K562 (cell line): Measurements from ENCODE around the gene KASH5. TPM values are rescaled to one million over a fixed set of nuclear protein-coding genes. Genes with fewer than 3 reads are reported as not detected.
A peak's percentile ranks its signal among the peaks of the same experiment; 100 is the strongest.

Source experiments
- ATAC-seq: fragments of 200-7000 bp; cut with Tn5 transposase; 3 replicates; pipeline ENCODE4 v1.9.1; 2020; ENCODE audit warnings: moderate library complexity
- BruUV-seq: library from RNA; stranded (reverse); fragments of 400-500 nt; replicated peaks from 2 replicates; lab custom pipeline; 2021; lab: Mats Ljungman, UMichigan
- CTCF ChIA-PET: fragments of 300-600 bp; formaldehyde crosslinking; extraction: SDS; loops from one replicate; lab custom pipeline; 2021; ENCODE audit warnings: low intra/inter-chr PET ratio; lab: Yijun Ruan, JAX
- POLR2A ChIA-PET: fragments of 300-600, 350-650 bp; sonication (Branson Sonifier 250); formaldehyde crosslinking; extraction: SDS; loops from one replicate; lab custom pipeline; 2021; ENCODE audit warnings: antibody characterized with exemption, inconsistent platforms; lab: Yijun Ruan, JAX
- DNase-seq, 4 experiments: peaks; one replicate each; pipeline versions ENCODE4 v3.0.0 to v3.0.0-alpha.2; 2011 to 2018; ENCODE audit warnings: low spot score in 3 of 4, mixed read lengths in 3 of 4; ENCODE audit errors: extremely low read depth in 1 of 4
- FAIRE-seq: peaks from 2 replicates; lab custom pipeline; 2011; peaks lifted over from hg19 to GRCh38; lab: Jason Lieb, UNC
- H2AFZ ChIP-seq: 2 replicates; pipeline ENCODE4 v1.6.0; 2011; ENCODE audit warnings: low read depth, low read length, control low read depth, inconsistent platforms
- H3K27ac ChIP-seq: fragments of 200-600 bp; 3 replicates; pipeline ENCODE4 v1.8.0; 2011; ENCODE audit warnings: low read depth, mild to moderate bottlenecking, control low read depth, inconsistent platforms, low read length, moderate library complexity, mixed read lengths; ENCODE audit errors: extremely low read depth
- H3K27me3 ChIP-seq, 2 experiments: fragments of 300-600 bp in 1 of 2; 2 replicates in 1 of 2; 3 replicates in 1 of 2; pipeline versions ENCODE4 v1.6.0 to v1.8.0; 2011; ENCODE audit warnings: inconsistent platforms in 2 of 2, low read length in 2 of 2, mild to moderate bottlenecking in 1 of 2, mixed read lengths in 1 of 2, moderate library complexity in 1 of 2; ENCODE audit not compliant: control insufficient read depth in 2 of 2, insufficient read depth in 2 of 2
- H3K36me3 ChIP-seq: fragments of 300-600 bp; 3 replicates; pipeline ENCODE4 v1.8.0; 2011; ENCODE audit warnings: mild to moderate bottlenecking, low read length, inconsistent platforms; ENCODE audit not compliant: control insufficient read depth, insufficient read depth
- H3K4me1 ChIP-seq, 2 experiments: fragments of 200-600 bp in 1 of 2; replicated peaks in 1 of 2; 2 replicates in 1 of 2; 3 replicates in 1 of 2; pipeline versions ENCODE4 v1.5.1 to v1.8.0; 2011; ENCODE audit warnings: inconsistent platforms in 2 of 2, low read length in 2 of 2, mild to moderate bottlenecking in 1 of 2, mixed read lengths in 1 of 2, moderate library complexity in 1 of 2; ENCODE audit not compliant: control insufficient read depth in 2 of 2, insufficient read depth in 2 of 2
- H3K4me2 ChIP-seq: 2 replicates; pipeline ENCODE4 v1.6.1; 2011; ENCODE audit warnings: low read length, control low read depth, inconsistent platforms, mixed read lengths; ENCODE audit not compliant: insufficient read depth
- H3K4me3 ChIP-seq: fragments of 200-600 bp; sonication (generic), shearing (Covaris generic); 2 replicates; pipeline ENCODE4 v1.5.1; 2016; ENCODE audit warnings: control low read depth, inconsistent platforms
- H3K79me2 ChIP-seq: fragments of 200-600 bp; 3 replicates; pipeline ENCODE4 v1.8.0; 2011; ENCODE audit warnings: low read length, inconsistent platforms; ENCODE audit not compliant: control insufficient read depth, insufficient read depth
- H3K9ac ChIP-seq, 2 experiments: 2 replicates each; pipeline versions ENCODE4 v1.6.0 to v1.6.1; 2011; ENCODE audit warnings: low read depth in 2 of 2, low read length in 2 of 2, control low read depth in 1 of 2, inconsistent platforms in 1 of 2, mild to moderate bottlenecking in 1 of 2, mixed read lengths in 1 of 2; ENCODE audit not compliant: insufficient read depth in 1 of 2
- H3K9me1 ChIP-seq: one replicate; pipeline ENCODE4 v1.6.0; 2011; ENCODE audit warnings: inconsistent platforms, mild to moderate bottlenecking, low read length, moderate library complexity; ENCODE audit not compliant: control insufficient read depth, insufficient read depth
- H3K9me3 ChIP-seq: replicated peaks from 2 replicates; pipeline ENCODE4 v1.5.1; 2011; ENCODE audit warnings: low read depth, low read length, inconsistent platforms; ENCODE audit not compliant: control insufficient read depth, insufficient read depth
- H4K20me1 ChIP-seq: replicated peaks from 2 replicates; pipeline ENCODE4 v1.6.1; 2011; ENCODE audit warnings: low read length, inconsistent platforms, mixed read lengths; ENCODE audit not compliant: control insufficient read depth, insufficient read depth
- BHLHE40 ChIP-seq: IDR thresholded peaks from 2 replicates; pipeline ENCODE4 v1.6.1; 2011; ENCODE audit warnings: low read length, improper control_type of control experiment
- CCNT2 ChIP-seq: IDR thresholded peaks from 2 replicates; pipeline ENCODE4 v1.6.1; 2011; ENCODE audit warnings: borderline replicate concordance, low read depth, mild to moderate bottlenecking, moderate library complexity, mixed read lengths, low read length; ENCODE audit not compliant: insufficient read length; ENCODE audit errors: extremely low read depth
- CEBPG ChIP-seq, 3 experiments: fragments of 200-800 bp in 1 of 3; sonication (Bioruptor generic) in 1 of 3; sonication (generic) in 1 of 3; formaldehyde crosslinking in 1 of 3; IDR thresholded peaks in 2 of 3; conservative IDR thresholded peaks in 1 of 3; 2 replicates each; pipeline versions ENCODE4 v1.6.1 to v1.8.0; 2016 to 2022; ENCODE audit warnings: missing compliant biosample characterization in 2 of 3, missing genetic modification characterization in 2 of 3, mild to moderate bottlenecking in 1 of 3, missing genetic modification reagents in 1 of 3
- HMGN3 ChIP-seq: IDR thresholded peaks from 2 replicates; pipeline ENCODE4 v1.6.1; 2011; ENCODE audit warnings: borderline replicate concordance, low read depth, mild to moderate bottlenecking, mixed read lengths, low read length; ENCODE audit not compliant: insufficient read length; ENCODE audit errors: extremely low read depth
- MAZ ChIP-seq, 2 experiments: fragments of 450-650 bp in 1 of 2; sonication (generic) in 1 of 2; formaldehyde crosslinking; IDR thresholded peaks in 1 of 2; conservative IDR thresholded peaks in 1 of 2; 2 replicates each; pipeline versions ENCODE4 v1.4.0 to v1.5.0; 2020; ENCODE audit warnings: mild to moderate bottlenecking in 1 of 2, missing genetic modification reagents in 1 of 2
- POLR2G ChIP-seq: fragments of 200-400 bp; formaldehyde crosslinking; IDR thresholded peaks from 2 replicates; pipeline ENCODE4 v1.6.1; 2017; ENCODE audit warnings: low read depth, mild to moderate bottlenecking, antibody characterized with exemption, low read length, moderate library complexity
- PRMT5 ChIP-seq: sonication (generic); formaldehyde crosslinking; IDR thresholded peaks from 2 replicates; pipeline ENCODE4 v1.5.0; 2020; ENCODE audit warnings: missing genetic modification reagents
- RB1 ChIP-seq: fragments of 450-650 bp; IDR thresholded peaks from 2 replicates; pipeline ENCODE4 v1.6.1; 2017; ENCODE audit warnings: low read depth, mild to moderate bottlenecking
- ZBTB7A ChIP-seq: IDR thresholded peaks from 2 replicates; pipeline ENCODE4 v1.6.1; 2011; ENCODE audit warnings: low read depth, mild to moderate bottlenecking, low read length, moderate library complexity, borderline replicate concordance; ENCODE audit not compliant: control insufficient read depth
- ZNF23 ChIP-seq: fragments of 250-450 bp; sonication (Bioruptor Pico); IDR thresholded peaks from 2 replicates; pipeline ENCODE4 v1.4.0; 2020; ENCODE audit warnings: mild to moderate bottlenecking
- ZNF589 ChIP-seq: fragments of 200-800 bp; sonication (Bioruptor generic); IDR thresholded peaks from 2 replicates; pipeline ENCODE4 v1.6.1; 2016; ENCODE audit warnings: low read depth, missing genetic modification characterization, missing compliant biosample characterization
- ZNF778 ChIP-seq: fragments of 450-650 bp; formaldehyde crosslinking; IDR thresholded peaks from 2 replicates; pipeline ENCODE4 v1.4.0; 2020; ENCODE audit warnings: mild to moderate bottlenecking, moderate library complexity
- WGBS: fragments of 100-300 bp; shearing (Covaris generic); methylation state at CpG from one replicate; pipeline ENCODE4 v1.1.6; 2016; ENCODE audit warnings: low coverage, mixed read lengths; ENCODE audit not compliant: insufficient coverage; ENCODE audit errors: missing lambda C conversion rate; 5-methylcytosine and 5-hydroxymethylcytosine counted together
- in situ Hi-C: fragments of 300-500 bp; cut with MboI; formaldehyde crosslinking; loops from 4 replicates; pipeline ENCODE4 v1.15.0; 2018; ENCODE audit warnings: inconsistent platforms, mixed read lengths
- intact Hi-C: fragments of 100-400 bp; cut with micrococcal nuclease; formaldehyde crosslinking; loops from 2 replicates; pipeline ENCODE4 v1.14.2; 2022
- polyA plus RNA-seq, 8 experiments: library from polyadenylated mRNA; depleted of rRNA in 4 of 8; stranded (reverse) in 5 of 8; unstranded in 3 of 8; fragments of >200 nt; fragmentation: Nextera tagmentation in 2 of 8; fragmentation: Illumina TruSeq in 1 of 8; extraction: Ambion mirVana in 2 of 8; extraction: Trizol in 1 of 8; gene quantifications; 2 replicates each; pipeline versions ENCODE4 v1.2.1 to v1.2.3, GENCODE V29; 2011 to 2014; ENCODE audit warnings: inconsistent platforms in 1 of 8, missing spikeins in 1 of 8
- total RNA-seq, 7 experiments: library from RNA; depleted of rRNA in 6 of 7; stranded (reverse); fragments of >200 nt in 6 of 7; fragmentation: Illumina TruSeq in 2 of 7; extraction: Trizol in 2 of 7; gene quantifications; 2 replicates each; pipeline versions ENCODE4 v1.2.1 to v1.2.3, GENCODE V29; 2011 to 2021; ENCODE audit warnings: low replicate concordance in 1 of 7
- TF ChIP-seq, protein P1 (sequence below), 2 experiments: IDR thresholded peaks; 2 replicates each; pipeline ENCODE4 v1.6.1; 2011; ENCODE audit warnings: borderline replicate concordance in 1 of 2, control low read depth in 1 of 2, low read depth in 1 of 2, low read length in 1 of 2, mild to moderate bottlenecking in 1 of 2, mixed read lengths in 1 of 2, moderate library complexity in 1 of 2; ENCODE audit not compliant: insufficient read depth in 1 of 2, insufficient read length in 1 of 2, poor library complexity in 1 of 2, severe bottlenecking in 1 of 2; ENCODE audit errors: extremely low read depth in 1 of 2
- TF ChIP-seq, protein P2 (sequence below): fragments of 200-800 bp; sonication (Bioruptor generic); IDR thresholded peaks from 2 replicates; pipeline ENCODE4 v1.6.1; 2017; ENCODE audit warnings: missing genetic modification characterization, missing compliant biosample characterization

The KASH5 gene
- total and polyA plus RNA-seq, 9 of the 15 experiments (the other 6 are each of a cell fraction or from before 2014, with no cell fraction given) = 0.07 to 0.84 (median 0.34) TPM; not detected in 1

DNA sequence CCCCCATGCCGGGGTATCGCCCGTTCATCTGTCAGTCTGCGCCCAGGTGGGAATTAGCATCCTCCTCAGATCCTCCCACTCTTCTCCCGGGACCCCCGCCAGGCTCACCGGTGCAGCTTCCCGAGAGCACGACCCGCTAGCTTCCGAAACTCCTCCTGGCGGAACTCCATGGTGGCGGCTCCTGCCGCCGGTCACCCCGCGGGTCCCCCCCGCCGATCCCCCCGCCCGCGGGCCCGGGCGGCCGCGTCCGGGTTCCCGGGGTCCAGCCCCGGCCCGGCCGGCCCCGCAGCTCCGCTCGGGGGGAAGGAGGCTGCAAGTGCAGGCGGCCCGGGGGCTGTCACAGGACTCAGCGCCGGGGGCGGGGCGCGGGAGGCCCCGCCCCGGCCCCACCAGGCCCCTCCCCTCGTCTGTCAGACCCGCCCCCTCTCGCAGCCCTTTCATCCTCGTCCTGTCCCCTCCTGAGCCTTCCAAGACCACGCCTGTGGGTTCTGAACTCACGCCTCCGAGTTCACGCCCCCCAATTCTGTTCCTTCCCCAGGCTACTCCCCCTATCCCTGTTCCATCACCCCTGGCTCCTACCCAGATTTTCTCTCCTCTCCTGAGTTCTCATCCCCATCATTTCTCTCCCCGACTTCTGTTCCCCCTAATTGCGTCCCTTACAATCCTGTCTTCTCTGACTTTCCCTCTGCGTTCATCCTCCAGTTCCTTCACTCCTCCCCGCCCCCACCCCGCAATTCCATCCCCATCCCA lies 53.3 kb downstream of the KASH5 start, which contains the start of gene SLC17A7:
SLC17A7 (minus strand) TSS at position 318 of the 750 bp plus-strand sequence; CDS start at position 170, 148 bp downstream.
- BruUV-seq = no TSS peak
- ChIA-PET CTCF (interaction anchor here (0.6 kb wide), 2 partner anchors 216 to 217 kb away, joined by 3 to 4 read pairs; no protein-coding TSS in a partner anchor), POLR2A (interaction anchor here (0.6 to 3.7 kb wide), 4 partner anchors 10 to 47 kb away, joined by 3 to 14 read pairs (median 4); no protein-coding TSS in a partner anchor)
- Histone ChIP-seq H2AFZ (peak within 1 kb of the TSS; percentile 97), H3K4me2 (peak within 1 kb of the TSS; percentile 87), H3K4me1 (peaks cover 31 to 44% of the 10 kb centered on the region in 2 experiments; a peak in 4 of 5 replicates), H3K9me3 (no peaks in the 10 kb centered on the region), H3K27ac (peak within 1 kb of the TSS; percentile 58; the same call in 2 of the 3 replicates), H3K9me1 (no peaks in the 10 kb centered on the region), H3K4me3 (peak within 1 kb of the TSS; percentile 84), H4K20me1 (no peaks in the 10 kb centered on the region), H3K36me3 (peaks cover 2% of the 10 kb centered on the region; the same call in 1 of the 3 replicates), H3K27me3 (peaks cover 7 to 19% of the 10 kb centered on the region in 2 experiments; a peak in 4 of 5 replicates), H3K79me2 (no peaks in the 10 kb centered on the region), H3K9ac (peak within 1 kb of the TSS in 1 of 2 experiments; percentile 89; a peak in 3 of 4 replicates)
- TF ChIP-seq ZNF778 (CRISPR knock-in tag) (no peak), ZNF589 (CRISPR knock-in tag) (no peak), PRMT5 (CRISPR knock-in tag) (no peak), MAZ (CRISPR knock-in tag; conservative IDR thresholded peaks at IDR 0.05 in 1 of 2, IDR thresholded peaks at IDR 0.05 in 1 of 2) (peak in 1 of 2 experiments; percentile 28; a peak in 1 of 4 replicates), BHLHE40 (no peak), CCNT2 (peak; percentile 61), HMGN3 (peak; percentile 66), RB1 (peak; percentile 40; the same call in 1 of the 2 replicates), ZBTB7A (peak; percentile 84; the same call in 1 of the 2 replicates), ZNF23 (no peak), CEBPG (CRISPR knock-in tag; IDR thresholded peaks at IDR 0.05) (no peak), CEBPG (tag; conservative IDR thresholded peaks at IDR 0.05 in 1 of 2, IDR thresholded peaks at IDR 0.05 in 1 of 2) (no peak), POLR2G (peak; percentile 48; the same call in 1 of the 2 replicates)
- TF ChIP-seq, protein P1, sequence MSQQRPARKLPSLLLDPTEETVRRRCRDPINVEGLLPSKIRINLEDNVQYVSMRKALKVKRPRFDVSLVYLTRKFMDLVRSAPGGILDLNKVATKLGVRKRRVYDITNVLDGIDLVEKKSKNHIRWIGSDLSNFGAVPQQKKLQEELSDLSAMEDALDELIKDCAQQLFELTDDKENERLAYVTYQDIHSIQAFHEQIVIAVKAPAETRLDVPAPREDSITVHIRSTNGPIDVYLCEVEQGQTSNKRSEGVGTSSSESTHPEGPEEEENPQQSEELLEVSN (IDR thresholded peaks at IDR 0.05; ENCODE audit: borderline replicate concordance in 1 of 2, extremely low read depth in 1 of 2, insufficient read depth in 1 of 2, insufficient read length in 1 of 2, low read depth in 1 of 2, low read length in 1 of 2, poor library complexity in 1 of 2, severe bottlenecking in 1 of 2) = peak in 1 of 2 experiments; percentile 13
- TF ChIP-seq, protein P2, sequence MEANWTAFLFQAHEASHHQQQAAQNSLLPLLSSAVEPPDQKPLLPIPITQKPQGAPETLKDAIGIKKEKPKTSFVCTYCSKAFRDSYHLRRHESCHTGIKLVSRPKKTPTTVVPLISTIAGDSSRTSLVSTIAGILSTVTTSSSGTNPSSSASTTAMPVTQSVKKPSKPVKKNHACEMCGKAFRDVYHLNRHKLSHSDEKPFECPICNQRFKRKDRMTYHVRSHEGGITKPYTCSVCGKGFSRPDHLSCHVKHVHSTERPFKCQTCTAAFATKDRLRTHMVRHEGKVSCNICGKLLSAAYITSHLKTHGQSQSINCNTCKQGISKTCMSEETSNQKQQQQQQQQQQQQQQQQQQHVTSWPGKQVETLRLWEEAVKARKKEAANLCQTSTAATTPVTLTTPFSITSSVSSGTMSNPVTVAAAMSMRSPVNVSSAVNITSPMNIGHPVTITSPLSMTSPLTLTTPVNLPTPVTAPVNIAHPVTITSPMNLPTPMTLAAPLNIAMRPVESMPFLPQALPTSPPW (CRISPR knock-in tag) = peak; percentile 74
- in situ Hi-C loops (no loop called here), intact Hi-C loops (loop anchor here (5.0 to 10.0 kb wide), 2 partner anchors 177 to 289 kb away; no protein-coding TSS in a partner anchor)
- DNase-seq = peak; percentile 74 to 88 (median 86)
- no peak for FAIRE-seq
- WGBS = 6% methylated on average over 19 of the region's 56 CpGs
- peak; percentile 46 for ATAC-seq
